Measurements from ENCODE around the gene TMEM131.

Gene TMEM131

DNA sequence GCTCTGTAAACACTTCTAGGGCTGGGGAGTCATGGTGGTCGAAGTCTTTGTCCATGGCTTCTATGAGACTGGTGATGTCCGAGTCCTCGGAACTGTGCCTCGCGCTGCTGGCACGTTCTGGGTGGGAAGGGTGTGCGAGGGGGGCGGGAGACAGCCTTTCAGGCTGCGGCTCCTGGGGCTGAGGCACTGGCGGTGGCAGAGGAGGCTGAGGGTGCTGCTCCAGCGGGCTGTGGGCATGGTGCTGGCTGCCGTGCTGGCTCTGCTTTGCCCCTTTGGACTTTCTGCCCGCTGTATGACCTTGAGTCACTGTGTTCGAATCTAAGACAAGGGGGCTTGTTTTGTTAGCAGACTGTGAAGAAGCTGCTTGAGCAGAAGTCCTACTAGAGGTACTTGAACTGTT lies 203.3 kb downstream of the TMEM131 start:
- no peak for DNase-seq

DNA sequence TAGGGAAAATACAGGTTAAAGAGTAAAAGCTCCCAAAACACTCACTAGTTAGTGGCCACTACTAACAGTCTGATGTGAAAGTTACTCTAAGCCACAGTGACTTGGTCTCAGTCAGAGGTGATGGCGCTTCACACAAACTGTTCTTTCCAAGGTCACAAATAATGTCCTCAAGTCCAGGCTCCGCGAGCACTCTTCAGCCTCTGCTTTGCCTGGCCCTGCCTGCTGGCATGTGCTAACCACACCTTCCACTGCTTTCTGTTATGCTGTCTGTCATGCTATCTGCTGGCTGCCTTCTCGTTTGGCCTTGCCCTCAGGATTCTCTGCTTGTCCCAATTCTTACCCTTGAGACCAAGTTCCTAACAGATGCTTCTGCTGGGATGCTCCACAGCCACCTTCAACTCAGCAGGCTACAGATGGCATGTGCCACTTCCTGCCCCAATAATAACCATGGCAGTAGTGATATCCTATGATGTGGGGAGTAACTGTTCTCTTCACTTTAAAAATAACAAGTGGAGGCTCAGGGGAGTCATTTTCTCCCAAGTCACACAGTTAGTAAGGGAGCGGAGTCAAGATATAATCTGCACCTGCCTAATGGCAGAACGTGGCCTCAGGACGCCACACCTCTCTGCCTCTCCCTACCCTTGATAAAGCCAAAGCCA lies 206.6 kb downstream of the TMEM131 start:
- no peak for DNase-seq

DNA sequence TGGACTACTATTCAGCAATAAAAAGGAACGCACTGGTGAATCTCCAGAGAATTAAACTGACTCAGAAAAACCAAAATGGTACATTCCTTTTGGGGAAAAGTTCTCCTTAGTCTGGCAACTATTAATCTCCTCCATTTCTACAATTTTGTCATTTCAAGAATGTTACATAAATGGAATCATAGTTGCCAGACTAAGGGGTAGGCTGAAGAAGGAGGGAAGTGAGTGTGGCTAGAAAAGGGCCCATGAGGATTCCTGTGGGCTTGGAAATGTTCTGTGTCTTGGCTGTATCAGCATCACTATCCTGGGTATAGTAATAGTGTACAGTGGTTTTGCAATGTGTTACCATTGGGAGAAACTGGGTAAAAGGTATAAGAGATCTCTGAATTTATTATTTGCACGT lies 209.9 kb downstream of the TMEM131 start:
- no peak for DNase-seq

GRCh38 chr2:97784953-97785352 lies 210.8 kb downstream of the TMEM131 start:
- no peak for DNase-seq

DNA sequence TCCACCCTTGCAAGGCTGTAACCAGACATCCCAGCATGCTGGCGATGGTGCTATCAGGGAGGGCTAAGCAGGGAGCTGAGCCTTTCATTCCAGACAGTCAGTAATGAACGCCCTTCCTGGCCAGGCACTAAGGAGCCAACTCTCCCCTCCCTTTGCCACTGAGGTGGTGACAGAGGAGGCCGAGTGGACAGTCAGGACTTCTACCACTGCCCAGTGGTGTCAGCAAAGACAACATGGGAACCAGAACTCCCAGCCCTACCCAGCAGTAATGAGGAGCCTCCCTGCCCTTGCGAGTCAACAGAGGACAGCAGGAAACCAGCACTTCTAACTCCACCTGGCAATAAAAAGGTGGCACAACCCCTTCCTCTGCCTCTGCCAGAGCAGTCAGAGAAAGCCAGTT lies 213.8 kb downstream of the TMEM131 start:
- DNase-seq = no peak

DNA sequence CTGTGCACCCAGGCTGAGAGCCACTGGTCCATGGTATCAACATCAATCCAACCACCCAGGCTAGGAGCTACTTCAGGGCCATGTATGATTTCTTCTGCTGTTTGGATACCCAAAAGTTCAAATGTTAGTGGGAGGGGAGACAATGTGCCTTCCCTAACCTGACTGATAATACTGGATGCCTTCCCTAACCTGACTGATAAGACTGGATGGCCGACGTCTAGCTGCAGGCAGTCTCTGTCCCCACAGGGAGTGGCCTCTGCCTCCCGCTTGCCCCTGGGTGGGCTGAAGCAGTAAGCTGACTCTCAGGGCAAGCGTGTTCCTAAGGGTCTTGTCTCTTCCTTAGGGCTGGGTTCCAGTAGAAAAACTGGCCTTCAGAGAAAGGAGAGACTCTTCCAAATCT lies 216.6 kb downstream of the TMEM131 start:
- DNase-seq = no peak

GRCh38 chr2:97775074-97775473 lies 220.7 kb downstream of the TMEM131 start:
- no peak for DNase-seq

- DNase-seq = no peak
These were observed 221.3 kb downstream of the TMEM131 start for GRCh38 chr2:97774425-97774824.

- no peak for DNase-seq
These were observed 225.3 kb downstream of the TMEM131 start for GRCh38 chr2:97770445-97770844.

- no peak for DNase-seq
These were observed 226.0 kb downstream of the TMEM131 start for GRCh38 chr2:97769711-97770110.

DNA sequence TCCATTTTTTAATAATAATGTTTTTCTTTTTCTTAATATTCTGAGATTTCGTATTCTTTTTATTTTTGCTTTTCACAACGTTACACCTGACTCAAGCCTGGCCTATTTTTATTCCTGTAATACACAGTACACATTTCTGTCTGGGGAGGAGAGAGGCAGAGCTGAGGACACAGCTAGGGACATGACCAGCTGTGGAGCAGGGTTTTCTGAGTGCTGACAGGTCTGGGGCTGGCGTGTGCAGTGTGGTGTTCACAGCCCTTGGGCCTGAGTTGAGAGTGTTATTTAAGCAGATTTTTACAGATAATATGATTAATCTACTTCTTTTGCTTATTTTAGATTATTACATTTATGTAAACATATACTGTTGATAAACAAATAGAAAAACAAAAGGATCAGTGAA lies 226.4 kb downstream of the TMEM131 start:
- DNase-seq = no peak

DNA sequence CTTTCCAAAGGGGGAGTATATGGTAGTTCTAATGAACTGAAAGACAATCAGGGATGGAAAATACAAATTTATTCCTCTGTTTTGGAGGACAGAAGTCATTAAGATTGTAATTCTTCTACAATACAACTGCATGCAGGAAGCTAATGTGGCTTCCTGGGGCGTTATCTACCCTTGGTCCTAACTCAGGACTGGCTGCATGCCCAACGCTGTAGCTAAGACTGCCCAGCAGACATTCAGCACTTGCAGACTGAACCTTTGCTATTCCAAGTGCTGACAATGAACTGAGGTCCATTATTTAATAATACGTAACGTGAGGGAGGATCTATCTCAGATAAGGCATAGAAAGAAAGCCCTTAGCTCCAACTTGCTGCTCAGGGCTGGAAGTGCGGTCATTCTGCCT lies 229.2 kb downstream of the TMEM131 start:
- no peak for DNase-seq

DNA sequence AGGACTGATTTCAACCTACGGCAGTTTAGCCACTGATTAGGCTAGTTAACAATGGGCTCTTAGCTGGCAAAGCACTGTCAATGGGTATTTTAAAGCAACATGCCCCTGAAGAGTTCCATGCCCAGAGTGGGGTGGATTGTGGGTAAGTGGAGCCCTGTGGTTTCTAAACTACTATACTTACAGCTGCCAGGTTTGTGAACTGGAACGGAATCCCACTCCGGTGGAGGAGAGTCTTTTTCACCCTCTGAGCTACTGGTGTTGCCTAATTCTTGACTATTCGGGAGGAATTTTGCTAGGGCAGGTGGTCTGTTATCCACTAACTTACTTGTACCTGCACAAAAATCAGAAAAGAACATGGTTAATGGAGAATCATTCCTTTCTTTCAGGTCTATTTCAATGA lies 229.8 kb downstream of the TMEM131 start:
- no peak for DNase-seq

DNA sequence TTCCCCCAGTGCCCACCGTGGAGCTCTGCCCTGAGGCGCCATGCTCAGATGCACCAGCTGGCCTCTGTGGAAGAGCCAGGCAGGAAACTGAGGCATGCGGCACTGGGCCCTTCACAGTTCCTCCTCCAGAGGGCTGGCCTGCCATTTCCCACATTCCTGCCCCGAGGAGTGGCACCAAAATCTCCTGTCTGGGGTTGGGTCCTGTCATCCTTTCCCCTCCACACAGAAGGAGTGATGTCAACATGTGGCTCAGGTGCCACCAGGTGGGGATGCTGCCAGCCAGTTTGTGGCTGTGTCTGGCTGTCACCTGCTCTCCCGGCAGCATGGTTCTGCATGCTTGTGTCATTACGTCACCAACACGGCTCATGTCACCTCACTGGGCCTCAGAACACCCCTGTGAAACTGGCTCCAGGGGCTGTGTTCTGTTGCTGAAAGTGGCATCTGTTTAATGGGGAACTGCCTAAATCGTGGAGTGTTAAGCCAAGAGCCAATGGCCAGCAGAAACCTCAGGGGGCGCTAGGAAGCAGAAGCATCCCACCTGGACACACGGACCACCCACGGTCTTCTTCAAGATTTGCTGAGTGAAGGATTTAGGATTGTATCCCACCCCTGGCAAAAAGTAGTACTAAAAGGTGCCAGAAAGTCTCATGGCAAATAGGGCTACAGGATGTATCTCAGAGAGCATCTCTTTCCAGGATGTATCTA lies 231.0 kb downstream of the TMEM131 start:
- no peak for DNase-seq

- DNase-seq = no peak
These were observed 232.4 kb downstream of the TMEM131 start for GRCh38 chr2:97763176-97763845.

GRCh38 chr2:97761192-97761591 lies 234.6 kb downstream of the TMEM131 start:
- peak; percentile 58 for DNase-seq

- DNase-seq = no peak
These were observed 235.2 kb downstream of the TMEM131 start for GRCh38 chr2:97760480-97761049.

DNA sequence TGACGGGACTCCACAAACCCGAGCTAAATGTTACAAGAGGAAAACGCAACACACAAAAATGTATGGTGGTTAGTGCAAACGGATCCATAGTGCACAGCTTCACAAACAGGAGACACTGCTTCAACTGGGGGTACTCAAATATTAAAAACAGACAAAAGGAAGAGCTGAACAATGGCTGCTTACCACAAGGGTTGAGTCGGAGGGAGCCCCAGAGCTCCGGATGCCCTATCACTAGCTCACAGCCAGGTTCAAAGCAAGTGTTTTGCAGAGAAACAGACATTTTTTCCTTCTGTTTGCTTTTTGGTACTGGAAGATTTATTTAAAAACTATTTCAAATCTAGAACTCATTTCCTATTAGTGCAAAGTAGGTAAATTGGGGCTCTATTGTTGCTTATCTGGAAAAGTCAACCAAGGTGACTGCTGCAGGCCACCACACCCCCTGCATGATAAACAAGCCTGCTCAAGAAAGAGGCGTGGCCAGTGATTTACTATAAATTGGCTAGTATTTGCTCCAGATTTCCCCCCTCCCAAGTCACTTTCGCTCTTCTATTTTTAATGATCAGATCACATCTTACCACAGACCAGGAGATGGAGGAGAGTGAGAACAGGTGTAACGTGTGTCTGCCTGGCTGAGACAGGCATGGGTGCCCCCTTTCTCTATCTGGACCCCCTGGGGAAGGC lies 235.9 kb downstream of the TMEM131 start:
- DNase-seq = no peak

- DNase-seq = no peak
These were observed 237.5 kb downstream of the TMEM131 start for GRCh38 chr2:97758131-97758705.

GRCh38 chr2:97757062-97757461 lies 238.7 kb downstream of the TMEM131 start:
- no peak for DNase-seq

DNA sequence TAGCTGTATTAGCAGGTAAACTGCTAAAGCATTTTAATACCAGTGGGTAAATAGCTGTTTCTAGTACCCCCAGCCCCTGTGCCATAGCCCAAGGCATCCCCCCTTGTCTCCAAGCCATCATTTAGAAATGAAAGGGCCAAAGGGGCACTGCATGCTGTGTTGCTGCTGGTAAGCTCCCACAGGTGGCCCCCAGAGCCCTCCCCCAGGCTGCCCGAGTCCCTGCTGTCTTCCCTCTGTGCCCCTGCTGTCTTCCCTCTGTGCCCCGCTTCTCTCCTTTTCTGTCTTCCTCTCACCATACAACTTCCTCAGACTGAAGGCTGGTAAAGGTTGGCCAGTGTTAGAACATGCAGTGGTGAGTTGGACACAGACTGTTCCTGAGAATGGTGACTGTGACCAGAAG lies 240.3 kb downstream of the TMEM131 start:
- no peak for DNase-seq

DNA sequence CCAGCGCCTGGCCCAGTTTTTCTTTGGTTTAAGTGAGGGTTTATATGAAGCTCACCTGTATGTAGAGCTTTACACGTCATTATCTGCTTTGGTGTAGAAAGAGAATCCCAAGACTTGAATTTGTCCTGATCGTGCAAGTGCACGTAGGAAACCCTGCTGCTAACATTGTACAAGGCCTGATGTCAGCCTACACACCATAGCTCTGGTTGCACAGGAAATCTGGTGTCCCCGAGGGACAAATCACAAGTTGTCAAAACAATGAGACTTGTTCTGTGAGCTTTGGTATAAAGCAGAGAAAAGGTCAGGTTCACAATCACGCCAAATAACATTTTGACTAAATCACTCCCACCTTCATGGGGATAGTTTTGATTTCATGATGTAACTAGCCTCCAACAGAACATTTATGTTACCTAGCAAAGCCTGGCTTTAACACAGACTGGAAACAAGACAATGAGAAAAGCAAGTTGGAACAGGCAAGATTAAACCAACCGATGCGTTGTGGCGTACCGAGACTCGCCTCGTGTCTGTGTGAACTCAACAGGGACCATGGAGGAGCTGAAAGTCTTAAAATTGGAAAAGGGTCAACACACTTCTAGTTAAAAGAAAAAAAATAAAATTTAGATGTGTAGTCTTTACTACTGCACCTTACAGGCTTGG lies 240.9 kb downstream of the TMEM131 start:
- DNase-seq = no peak
